ENCODE measurements around the gene IKZF3.

IKZF3 gene

GRCh38 chr17:39818358-39819000, 45.6 kb downstream of the IKZF3 start:
- DNase-seq (ENCODE audit: low read depth), result no peak
- TF ChIP-seq CTCF (conservative IDR thresholded peaks at IDR 0.05; ENCODE audit: control insufficient read depth, insufficient read depth, low read depth, low read length), result no peak
- no peak overlapping the region for H3K4me3 ChIP-seq (ENCODE audit: control insufficient read depth, low read depth, low read length)

GRCh38 chr17:39816272-39816671, 47.8 kb downstream of the IKZF3 start:
- TF ChIP-seq CTCF (conservative IDR thresholded peaks at IDR 0.05; ENCODE audit: control insufficient read depth, insufficient read depth, low read depth, low read length), result no peak

GRCh38 chr17:39814497-39814896, 49.6 kb downstream of the IKZF3 start:
- H3K4me3 ChIP-seq (ENCODE audit: control insufficient read depth, low read depth, low read length), result no peak overlapping the region
- DNase-seq (ENCODE audit: low read depth), result no peak
- TF ChIP-seq CTCF (conservative IDR thresholded peaks at IDR 0.05; ENCODE audit: control insufficient read depth, insufficient read depth, low read depth, low read length), result no peak

More at GRCh38 chr17:39816272-39816671, 47.8 kb downstream of the IKZF3 start:
- no peak for DNase-seq (ENCODE audit: low read depth)
- no peak overlapping the region for H3K4me3 ChIP-seq (ENCODE audit: control insufficient read depth, low read depth, low read length)

- TF ChIP-seq CTCF (conservative IDR thresholded peaks at IDR 0.05; ENCODE audit: control insufficient read depth, insufficient read depth, low read depth, low read length), result no peak
- no peak for DNase-seq (ENCODE audit: low read depth)
- H3K4me3 ChIP-seq (ENCODE audit: control insufficient read depth, low read depth, low read length), result no peak overlapping the region
Observed at GRCh38 chr17:39813631-39814030, 50.5 kb downstream of the IKZF3 start.

GRCh38 chr17:39812466-39812865, 51.6 kb downstream of the IKZF3 start:
- no peak for DNase-seq (ENCODE audit: low read depth)
- TF ChIP-seq CTCF (conservative IDR thresholded peaks at IDR 0.05; ENCODE audit: control insufficient read depth, insufficient read depth, low read depth, low read length), result no peak
- H3K4me3 ChIP-seq (ENCODE audit: control insufficient read depth, low read depth, low read length), result no peak overlapping the region

GRCh38 chr17:39810939-39811728, 53.0 kb downstream of the IKZF3 start:
- DNase-seq (ENCODE audit: low read depth), result no peak

More at GRCh38 chr17:39810939-39811728, 53.0 kb downstream of the IKZF3 start:
- H3K4me3 ChIP-seq (ENCODE audit: control insufficient read depth, low read depth, low read length), result no peak overlapping the region
- TF ChIP-seq CTCF (conservative IDR thresholded peaks at IDR 0.05; ENCODE audit: control insufficient read depth, insufficient read depth, low read depth, low read length), result no peak
